SK-N-SH (cell line): ENCODE results near the gene FEM1B.

Experiments
- CTCF ChIP-seq: fragments of 200-600 bp; sonication (generic); IDR thresholded peaks from 2 replicates; pipeline ENCODE4 v1.6.1; 2017; ENCODE audit warnings: antibody characterized with exemption, mild to moderate bottlenecking, moderate library complexity
- JUND ChIP-seq: IDR thresholded peaks from 2 replicates; pipeline ENCODE4 v1.4.0; 2012
- PBX3 ChIP-seq: IDR thresholded peaks from 2 replicates; pipeline ENCODE4; 2012
- POLR2AphosphoS5 ChIP-seq: IDR thresholded peaks from 2 replicates; pipeline ENCODE4 v1.6.1; 2012; ENCODE audit warnings: low read depth, low read length
- SMC3 ChIP-seq: IDR thresholded peaks from 2 replicates; pipeline ENCODE4 v1.6.1; 2012; ENCODE audit warnings: low read depth, low read length, improper control_type of control experiment
- TAF1 ChIP-seq: IDR thresholded peaks from 2 replicates; pipeline ENCODE4 v1.6.1; 2012; ENCODE audit warnings: low read depth, mild to moderate bottlenecking, low read length, moderate library complexity, borderline replicate concordance
- YY1 ChIP-seq: IDR thresholded peaks from 2 replicates; pipeline ENCODE4 v1.4.0; 2012; ENCODE audit warnings: low read depth, mild to moderate bottlenecking

- TF ChIP-seq POLR2AphosphoS5: no peak
- TF ChIP-seq YY1: no peak
- no peak for TF ChIP-seq PBX3
- no peak for TF ChIP-seq TAF1
- no peak for TF ChIP-seq CTCF
- no peak for TF ChIP-seq SMC3
- TF ChIP-seq JUND: no peak
These were observed 53.4 kb downstream of the FEM1B start for GRCh38 chr15:68330901-68331300.
